ENCODE data around the gene PPP1R13B.

Gene PPP1R13B

DNA sequence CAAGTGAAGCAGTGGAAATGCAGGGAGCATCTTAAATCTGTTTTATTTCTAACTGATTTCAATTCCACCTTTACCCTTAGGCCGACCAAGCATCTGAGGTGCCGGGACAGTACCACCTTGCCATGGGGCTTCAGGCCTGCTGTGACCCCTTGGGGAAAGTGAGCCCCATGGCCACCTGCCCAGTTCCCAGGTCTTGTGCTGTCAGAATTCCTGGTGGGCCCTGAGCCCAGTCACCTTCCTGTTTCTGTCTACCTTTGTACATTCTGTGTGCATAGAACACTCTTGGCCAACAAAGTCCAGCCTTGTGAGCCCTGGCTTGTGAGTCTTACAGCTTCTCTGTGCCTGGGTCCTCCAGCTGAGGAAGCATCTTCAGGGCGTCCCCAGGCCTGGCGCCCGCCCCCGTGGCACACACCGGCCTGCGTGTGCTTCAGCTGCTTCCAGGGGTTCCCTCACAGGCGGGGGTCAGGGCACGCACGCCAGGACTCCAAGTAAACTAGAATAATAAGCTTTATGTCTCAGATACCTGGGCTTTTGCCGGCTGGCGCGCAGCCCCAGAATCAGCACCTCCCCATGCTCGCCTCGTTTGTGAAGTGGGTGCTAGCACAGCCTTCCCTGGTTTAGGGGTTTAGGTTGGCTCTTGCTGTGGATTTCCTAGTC lies 121.5 kb downstream of the PPP1R13B start:
- DNase-seq, result no peak

DNA sequence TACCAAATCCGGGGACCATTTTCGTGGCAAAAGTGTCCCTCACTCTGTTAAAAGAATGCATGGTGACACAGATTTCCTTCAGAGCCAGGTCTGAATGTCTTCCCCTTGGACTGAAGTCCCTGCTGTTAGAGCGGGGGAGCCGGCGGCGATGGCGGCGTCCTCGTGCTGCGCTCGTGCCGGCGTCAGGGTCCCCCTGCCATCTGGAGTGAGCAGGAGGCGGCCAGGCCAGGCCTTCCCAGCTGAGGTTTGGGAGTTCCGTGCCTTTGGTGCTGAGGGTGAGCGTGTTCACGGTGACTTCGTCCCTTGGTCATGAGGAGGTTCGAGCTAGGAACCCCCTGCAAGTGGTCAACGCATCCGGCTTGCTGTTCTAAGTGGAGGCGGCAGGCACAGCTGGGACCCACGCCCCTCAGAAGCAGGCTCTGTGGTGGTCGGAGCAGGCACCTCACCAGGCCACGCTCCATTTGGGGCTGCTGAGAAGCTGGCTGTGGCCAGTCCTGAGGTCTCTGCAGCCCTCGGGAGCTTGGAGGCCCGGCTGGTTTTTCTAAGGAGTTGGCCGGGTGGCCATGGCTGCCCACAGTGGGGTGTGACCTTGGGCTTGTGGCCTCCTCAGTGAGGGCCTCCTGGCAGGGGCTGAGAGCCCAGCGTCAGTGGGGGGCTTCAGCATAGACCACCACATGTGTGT lies 122.2 kb downstream of the PPP1R13B start:
- DNase-seq, result no peak

DNA sequence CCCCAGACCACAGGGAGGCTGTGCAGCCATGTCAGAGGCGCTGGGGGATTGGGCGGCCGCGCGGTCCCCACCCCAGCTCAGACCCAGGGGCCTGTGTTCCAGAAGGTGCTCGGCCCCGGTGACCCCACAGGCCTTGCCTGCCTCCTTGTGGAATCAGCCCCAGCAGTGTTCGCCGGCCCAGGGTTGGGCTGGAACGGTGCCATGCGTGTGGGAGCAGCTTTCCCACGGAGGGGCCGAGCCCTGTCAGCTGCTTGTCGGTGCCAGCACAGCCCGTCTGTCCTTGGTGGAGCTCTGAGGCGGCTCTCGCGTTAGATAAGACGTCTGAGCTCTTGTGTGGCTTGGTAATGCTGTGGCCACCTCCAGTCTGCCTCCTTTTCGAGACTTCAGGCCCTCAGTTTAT lies 123.3 kb downstream of the PPP1R13B start:
- peak; percentile 97 for DNase-seq

DNA sequence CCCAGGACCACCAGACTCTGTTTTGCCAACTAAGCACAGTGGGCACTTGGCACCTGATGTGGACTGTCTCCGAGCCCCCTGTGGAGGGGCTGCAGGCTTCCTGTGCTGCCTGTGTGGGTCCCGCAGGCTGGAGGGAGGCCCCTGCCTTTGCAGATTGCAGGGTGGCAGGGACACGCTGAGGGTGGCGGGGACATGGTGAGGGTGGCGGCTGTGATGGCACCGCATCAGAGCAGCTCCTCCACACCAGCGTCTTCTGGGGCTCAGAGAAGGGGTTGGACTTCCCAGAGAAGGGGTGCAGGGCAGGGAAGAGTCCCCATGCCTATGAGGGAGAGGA lies 123.7 kb downstream of the PPP1R13B start:
- DNase-seq, result no peak

DNA sequence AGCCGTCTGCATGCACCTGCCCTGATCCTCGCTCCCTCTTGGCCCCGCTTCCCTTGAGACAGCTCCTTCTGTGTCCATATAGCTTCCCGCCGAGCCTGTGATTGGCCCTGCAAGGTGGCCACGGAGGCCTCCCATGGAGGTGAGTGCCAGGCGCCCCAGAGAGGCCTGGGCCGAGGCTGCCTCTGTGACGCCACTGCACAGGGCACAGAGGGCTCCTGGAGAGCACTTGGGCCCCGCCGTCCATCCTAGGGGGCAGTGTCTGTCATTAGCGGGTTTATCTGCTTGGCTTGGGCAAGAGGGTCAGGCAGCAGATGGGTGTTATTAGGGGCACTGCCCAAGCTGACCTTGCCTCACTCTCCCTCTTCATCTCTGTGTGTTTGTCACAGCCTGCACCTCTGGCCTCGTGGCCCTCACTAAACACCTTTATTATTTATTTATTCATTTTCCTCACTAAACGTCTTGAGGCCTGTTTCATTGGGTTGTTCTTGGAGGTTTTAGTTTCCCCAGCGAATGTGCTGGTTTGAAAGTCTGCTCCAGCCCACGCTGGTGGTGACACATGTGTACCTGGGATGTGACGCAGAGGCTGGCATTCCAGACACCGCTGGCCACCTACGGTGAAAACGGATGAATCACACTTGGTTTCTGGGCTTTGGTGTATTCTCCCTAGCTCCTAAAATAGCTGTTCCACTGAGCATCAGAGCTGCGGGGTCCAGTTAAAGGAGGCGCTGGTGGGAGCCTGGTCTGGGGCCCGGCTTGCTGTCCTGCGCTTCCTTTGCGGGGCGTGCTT lies 125.8 kb downstream of the PPP1R13B start:
- DNase-seq, result no peak

DNA sequence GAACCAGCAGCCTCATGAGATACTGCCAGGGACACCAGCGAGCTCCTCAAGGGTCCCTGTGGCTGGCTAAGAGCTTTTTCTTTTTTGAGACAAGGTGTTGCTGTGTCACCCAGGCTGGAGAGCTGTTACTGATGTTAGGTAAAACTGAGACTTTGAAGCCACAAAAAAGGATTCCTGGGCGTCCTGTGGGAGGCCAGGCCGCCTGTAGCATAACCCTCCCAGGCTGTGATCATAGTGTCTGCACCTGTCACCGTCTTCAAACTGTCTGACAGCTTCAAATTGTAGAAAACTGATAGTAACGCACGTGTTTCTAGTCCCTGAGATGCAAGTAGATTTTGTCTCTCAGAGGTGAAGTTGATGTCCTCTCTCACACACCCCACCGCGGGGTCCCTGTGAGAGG lies 127.6 kb downstream of the PPP1R13B start:
- no peak for DNase-seq

DNA sequence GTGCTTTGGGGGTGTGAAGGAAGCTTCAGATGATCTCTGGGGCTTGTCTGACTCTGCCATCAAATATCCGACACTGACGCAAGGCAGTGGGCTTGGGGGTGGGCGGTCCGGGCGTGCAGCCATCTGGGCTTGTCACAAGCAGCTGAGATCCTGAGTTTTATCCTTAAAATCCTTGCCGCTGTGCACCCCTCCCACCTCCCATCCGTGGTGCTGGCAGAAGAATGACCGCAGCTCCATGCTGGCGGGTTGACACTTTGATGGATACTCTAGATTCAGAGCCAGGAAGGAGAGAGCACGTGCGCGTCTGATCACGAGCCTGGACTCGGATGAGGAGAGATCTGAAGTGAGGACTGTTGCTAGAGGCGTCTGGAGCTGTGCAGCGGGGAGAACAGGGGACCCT lies 128.8 kb downstream of the PPP1R13B start:
- no peak for DNase-seq

DNA sequence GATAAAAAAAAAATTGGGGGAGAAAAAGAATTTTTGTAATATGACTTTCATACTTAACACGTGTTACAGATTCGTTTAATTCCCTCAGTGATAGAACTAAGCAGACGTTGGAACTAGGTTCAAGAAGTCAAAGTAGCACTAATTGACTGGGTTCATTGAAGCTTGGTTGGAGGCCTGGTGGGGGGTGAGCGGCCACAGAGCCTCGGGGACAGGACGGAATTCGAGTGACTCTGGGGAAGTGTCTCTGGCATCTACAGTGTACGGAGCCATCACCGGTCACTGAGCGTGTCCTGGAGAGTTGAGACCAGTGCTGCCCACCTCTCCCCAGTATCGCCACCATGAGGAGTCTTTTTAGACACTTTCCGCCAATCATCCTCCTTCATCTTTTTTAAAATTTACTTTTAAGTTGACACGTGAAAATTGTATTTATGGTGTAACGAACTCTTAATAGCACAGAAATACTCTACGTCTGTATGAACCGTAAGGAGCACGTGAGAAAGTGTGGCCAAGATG lies 130.4 kb downstream of the PPP1R13B start:
- DNase-seq, result no peak

DNA sequence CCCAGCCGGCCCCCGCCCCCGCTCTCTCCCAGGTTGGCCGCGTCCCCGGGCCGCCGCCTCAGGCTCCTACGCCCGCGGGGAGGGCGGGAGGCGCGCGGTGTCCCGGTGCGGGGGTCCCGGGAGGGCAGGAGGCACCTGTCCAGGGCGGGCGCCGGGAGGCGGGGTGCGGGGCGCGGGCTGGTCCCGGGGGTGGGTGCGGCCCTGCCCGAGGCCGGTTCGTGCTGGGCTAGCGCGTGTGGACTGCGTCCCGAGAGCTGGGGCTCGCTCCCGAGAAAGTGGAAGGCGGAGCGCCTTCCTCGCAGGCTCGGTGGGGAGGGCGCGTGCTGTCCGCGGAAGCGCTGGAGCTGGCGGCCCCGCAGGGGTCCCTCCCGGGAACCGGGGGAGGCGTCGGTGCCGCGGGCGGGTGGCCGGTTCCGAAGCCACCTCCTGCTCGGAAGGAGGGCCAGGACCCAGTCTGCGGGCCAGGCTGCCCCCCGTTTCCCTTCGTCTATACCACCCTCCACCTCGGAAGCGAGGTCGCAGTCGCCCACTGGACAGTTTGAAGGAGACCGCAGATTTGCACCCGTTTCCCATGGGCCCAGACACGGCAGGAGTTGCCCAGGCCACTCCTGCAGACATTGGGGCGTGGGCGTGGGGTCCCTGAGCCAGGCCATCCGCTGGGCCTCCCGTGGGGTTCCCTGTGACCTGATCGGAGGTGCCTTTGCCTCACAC lies 131.1 kb downstream of the PPP1R13B start:
- DNase-seq, result peak; percentile 51

DNA sequence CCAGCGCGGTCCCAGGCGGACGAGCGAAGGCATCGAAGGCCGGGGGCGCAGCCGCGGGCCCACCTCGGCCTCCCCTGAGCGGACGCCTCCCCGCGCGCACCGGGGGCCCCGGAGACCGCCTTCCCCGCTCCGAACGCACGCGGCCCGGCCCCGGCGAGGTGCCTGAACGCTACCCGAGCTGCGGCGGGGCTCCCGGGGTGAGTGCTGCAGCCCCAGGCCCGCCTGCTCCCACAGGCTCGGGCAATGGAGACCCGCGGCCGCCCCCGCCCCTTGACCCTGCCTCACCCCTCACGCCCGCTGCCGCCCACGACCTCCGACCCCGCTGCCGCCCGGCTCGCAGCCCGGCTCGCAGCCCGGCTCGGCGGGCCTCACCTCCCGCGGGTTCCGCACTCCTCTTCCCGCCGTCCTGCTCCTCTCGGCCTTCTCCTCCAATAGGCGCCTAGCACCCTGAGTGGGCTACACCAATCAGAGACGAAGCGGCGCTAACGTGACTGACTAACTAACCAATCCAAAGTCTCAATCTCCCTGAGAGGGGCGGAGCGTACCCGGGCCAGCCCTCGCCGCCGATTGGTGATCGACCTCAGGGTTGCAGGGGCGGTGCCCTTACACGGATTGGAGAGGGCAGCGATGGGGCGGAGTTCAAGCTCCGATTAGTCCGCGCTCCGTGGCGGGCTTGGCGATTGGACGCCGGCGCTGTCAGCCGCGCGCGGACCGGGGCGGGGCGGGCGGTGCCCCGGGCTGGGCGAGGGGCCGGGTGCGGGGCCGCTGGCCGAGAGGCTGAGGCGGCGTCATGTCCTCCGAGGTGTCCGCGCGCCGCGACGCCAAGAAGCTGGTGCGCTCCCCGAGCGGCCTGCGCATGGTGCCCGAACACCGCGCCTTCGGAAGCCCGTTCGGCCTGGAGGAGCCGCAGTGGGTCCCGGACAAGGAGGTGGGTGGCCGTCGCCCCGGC lies 132.0 kb downstream of the PPP1R13B start, which contains the start of the genes XRCC3 and ZFYVE21:
XRCC3 (minus strand) TSS at position 400 of the 949 bp plus-strand sequence. CDS start 4,364 bp downstream, outside the sequence.
ZFYVE21 (plus strand) TSS at position 759 of the 949 bp plus-strand sequence; CDS start at position 791, 32 bp downstream.
- peak; percentile 100 for DNase-seq

DNA sequence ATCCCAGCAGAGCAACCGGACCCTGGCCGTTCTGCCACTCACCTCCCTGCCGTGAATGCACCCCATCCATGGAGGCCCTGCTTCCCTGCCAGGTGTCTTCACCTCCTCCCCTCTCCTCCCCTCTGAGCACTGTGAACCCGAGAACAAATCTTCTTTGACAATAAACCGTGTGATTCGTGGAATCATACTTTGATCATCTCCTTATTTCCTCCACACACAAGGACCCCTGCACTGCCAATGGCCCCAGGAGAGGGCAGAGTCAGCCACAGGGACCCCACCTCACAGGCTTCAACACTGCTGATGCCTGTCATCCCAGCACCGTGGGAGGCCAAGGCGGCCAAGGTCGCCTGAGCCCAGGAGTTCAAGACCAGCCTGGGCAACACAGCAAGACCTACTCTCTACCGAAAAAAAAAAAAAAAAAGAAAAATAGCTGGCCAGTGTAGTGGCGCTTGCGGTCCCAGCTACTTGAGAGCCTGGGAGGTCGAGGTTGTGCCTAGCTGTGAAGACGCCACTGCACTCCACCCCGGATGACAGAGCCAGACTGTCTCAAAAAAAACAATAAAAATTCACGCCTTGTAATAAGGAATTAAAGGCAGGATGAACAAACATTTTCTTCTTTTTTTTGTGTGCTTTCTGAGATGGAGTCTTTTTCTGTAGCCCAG lies 133.2 kb downstream of the PPP1R13B start:
- no peak for DNase-seq

DNA sequence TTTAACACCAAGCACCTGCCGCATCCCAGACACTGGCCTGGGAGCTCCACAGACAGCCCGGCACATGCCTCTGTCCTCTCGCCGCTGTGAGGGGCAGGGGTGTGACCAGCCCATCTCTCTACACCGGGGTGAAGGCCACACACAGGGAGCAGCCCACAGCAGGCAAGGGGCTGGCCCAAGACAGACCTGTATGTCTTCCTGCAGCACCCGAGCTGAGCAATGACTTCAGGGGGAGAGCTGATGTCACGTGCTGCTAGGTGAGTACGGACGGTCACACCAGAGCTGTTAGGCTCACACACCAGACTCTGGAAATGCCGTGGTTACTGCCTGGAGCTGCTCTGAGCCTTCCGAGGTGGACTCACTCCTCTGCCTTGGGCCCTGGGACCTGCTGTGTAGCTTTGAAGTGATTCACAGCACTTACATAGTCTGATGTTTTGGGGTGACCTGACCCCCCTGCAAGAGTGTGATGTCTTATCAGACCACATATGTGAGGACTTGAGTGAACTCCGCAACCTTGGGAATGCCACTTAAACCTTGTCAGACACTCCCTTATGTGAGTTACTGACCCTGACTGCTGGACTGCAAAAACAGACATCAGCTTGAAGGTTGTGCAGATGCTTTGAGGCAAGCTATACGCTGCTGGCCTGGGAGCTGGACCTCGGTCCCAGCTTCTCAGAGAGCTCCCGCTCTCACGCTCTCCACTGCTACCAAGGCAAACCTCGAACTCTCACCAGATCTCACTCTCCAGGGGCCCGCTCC lies 133.9 kb downstream of the PPP1R13B start:
- peak; percentile 42 for DNase-seq

DNA sequence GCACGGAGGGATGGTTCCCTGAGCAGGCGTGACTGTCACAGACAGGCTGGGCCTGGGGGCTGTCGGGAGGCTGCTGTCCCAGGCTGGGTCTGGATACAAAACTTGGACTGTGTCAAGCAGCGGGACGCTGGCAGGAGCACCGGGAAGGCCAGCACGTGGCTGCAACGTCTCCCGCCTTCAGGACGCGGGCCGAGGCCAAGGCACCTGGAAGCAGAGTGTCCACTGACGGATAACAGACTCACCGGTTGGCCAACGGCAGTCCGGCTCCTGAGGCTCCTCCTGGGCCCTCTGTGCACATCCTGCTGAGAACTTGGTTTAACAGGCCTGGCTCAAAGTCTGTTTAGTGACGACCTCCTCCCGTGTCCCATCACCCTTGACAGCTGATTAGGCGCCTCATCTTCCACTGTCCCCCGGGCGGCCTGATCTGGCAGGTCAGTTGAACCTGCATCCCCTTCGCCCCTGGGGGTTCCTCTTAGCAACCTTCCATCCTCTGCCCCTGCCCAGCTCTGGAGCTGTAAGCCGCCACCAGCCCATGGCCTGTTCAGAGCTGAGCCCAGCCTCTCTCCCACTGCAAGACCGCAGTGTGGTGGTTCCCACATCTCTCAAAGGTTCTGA lies 134.6 kb downstream of the PPP1R13B start:
- no peak for DNase-seq

DNA sequence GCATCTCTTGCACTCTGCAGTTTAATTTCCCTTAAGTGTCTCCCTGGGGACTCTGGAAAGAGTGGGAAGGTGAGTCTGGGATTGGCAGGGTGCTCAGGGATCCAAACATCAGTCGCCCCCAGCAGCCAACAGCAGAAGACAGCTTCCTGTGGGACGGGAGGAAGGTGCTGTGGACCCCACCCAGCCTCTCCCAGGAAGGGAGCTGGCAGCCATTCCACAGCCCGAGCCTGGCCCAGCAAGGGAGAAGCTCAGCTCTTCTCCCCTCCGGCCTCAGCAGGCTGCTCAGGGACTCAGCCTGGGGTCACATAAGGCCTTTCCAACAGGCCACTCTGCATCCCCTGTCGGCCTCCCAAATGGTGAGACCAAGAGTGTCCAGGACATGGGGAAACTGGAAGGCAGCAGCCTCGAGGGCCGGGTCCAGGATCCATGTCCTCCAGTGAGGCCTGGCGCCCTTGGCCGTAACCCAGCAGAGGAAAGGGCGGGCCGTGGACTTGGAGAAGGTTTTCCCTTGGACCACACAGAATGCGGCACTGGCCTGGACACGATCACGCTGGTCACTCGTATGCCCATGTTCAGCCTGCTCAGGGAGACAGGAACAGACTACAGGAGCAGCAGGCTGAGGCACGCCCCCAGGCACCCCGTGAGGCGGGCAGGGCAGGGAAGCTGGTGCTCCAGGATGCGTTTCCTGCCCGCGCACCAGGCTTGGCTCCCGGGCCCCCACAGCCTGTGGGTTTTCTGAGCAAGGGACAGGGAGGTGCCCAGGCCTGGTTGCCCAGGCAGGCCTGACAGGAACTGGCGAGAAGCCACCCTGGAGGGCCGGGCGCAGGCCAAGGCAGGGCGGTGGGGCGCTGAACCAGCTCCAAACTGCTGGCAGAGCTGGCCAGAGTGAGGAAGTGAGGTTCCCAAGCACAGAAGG lies 135.6 kb downstream of the PPP1R13B start:
- DNase-seq, result no peak

DNA sequence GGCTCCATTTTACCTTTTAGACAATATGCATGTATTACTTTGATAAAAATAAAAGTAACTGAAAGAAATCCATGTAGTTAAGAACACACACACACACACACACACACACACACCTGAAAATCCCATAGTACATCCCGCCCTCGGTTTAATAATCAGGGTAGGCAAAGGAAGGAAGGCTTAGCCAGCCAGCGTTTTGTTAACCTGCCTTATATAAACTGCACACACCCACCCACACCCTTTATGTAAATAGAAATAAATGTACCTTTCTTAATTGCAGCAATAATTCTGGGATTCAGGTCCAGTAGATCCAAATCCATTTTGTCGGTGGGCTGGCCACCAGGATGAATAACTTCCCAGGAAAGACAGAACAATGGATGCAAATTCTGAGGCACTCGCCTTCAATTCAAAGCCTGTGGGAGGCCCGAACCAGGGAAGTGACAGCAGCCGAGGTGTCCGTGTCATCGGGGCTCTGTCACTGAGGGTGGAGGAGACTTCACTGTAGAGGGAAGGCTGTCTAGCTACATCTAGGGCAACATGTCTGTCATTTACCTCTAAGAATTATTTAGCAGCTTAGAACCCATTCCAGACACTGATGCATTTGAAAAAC lies 136.5 kb downstream of the PPP1R13B start:
- DNase-seq, result no peak

DNA sequence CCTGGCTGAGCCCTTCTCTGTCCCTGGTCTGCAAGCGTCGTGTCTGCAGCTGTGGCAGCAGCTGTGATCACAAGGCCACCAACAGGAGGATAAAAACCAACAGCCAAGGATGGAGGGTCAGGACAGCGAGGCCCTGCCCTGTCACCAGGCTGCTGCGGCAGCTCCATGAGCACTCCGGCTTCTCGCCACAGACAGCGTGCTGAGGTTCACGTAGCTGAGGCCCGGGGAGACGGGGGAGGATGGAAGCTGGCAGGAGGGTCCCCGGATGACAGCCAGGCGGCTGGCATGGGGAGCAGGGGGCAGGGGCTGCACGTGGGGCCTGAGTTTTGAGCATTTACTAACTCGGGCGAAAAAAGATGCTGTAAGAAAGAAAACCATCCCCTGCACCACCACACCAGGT lies 137.6 kb downstream of the PPP1R13B start:
- no peak for DNase-seq

DNA sequence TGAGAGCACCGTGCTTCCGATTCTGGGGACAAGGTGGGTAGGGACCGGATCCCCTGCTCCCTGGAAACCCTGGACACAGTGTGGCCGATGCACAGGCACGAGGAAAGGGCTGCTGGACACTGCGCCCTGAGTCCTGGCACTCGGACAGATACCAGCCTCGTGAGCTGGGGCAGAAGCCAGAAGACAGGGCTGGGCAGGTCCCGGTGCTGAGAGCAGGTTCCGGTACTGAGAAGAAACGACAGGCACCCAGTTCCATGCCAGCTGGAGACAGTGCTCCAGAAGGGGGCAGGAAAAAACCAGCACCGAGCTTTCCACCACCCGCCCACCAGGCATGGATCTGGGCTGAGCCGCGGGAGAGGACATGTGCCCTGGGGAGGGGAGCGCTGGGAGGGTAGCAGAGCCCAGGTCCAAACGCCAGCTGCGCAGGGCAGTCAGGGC lies 138.6 kb downstream of the PPP1R13B start:
- DNase-seq, result no peak
